ENCODE results near the gene SETBP1. TPM values are rescaled to one million over a fixed set of nuclear protein-coding genes. Genes with fewer than 3 reads are reported as not detected.

The SETBP1 gene
- total RNA-seq, 1 experiment from 2014 or later, result 4.0 TPM

- H3K4me3 ChIP-seq (ENCODE audit: low read depth, low read length), result no peak overlapping the region
- H3K36me3 ChIP-seq (ENCODE audit: control insufficient read depth, insufficient read depth, low read length), result no peaks in the 10 kb centered on the region
- no peaks in the 10 kb centered on the region for H3K9me3 ChIP-seq
- H3K9me3 Mint-ChIP-seq (ENCODE audit: unreplicated experiment), result no peaks in the 10 kb centered on the region
- H3K27me3 ChIP-seq (replicated peaks; ENCODE audit: control insufficient read depth, insufficient read depth, low read length), result no peaks in the 10 kb centered on the region
- ChIA-PET CTCF (no interaction called here), POLR2A (no interaction called here)
- no peak for TF ChIP-seq CTCF (IDR thresholded peaks at IDR 0.05; ENCODE audit: insufficient read depth in 1 of 2, low read depth in 1 of 2, low read length in 1 of 2, severe bottlenecking in 1 of 2, unreplicated experiment in 1 of 2)
- intact Hi-C loops (cut with micrococcal nuclease; ENCODE audit: unreplicated experiment), result no loop called here
- H3K4me1 Mint-ChIP-seq (ENCODE audit: low read depth, unreplicated experiment), result no peaks in the 10 kb centered on the region
- H3K4me3 Mint-ChIP-seq (ENCODE audit: unreplicated experiment), result no peak overlapping the region
- H3K27ac Mint-ChIP-seq (ENCODE audit: unreplicated experiment), result no peak overlapping the region
- H3K36me3 Mint-ChIP-seq (ENCODE audit: insufficient read depth, unreplicated experiment), result no peaks in the 10 kb centered on the region
- H3K27me3 Mint-ChIP-seq (ENCODE audit: insufficient read depth, unreplicated experiment), result no peaks in the 10 kb centered on the region
- no TSS peak for BruUV-seq (replicated peaks)
- no peaks in the 10 kb centered on the region for H3K4me1 ChIP-seq
- no peak for DNase-seq
These were observed 278.3 kb downstream of the SETBP1 start for GRCh38 chr18:44959013-44959412.

- Histone ChIP-seq H3K36me3 (ENCODE audit: control insufficient read depth, insufficient read depth, low read length) (no peaks in the 10 kb centered on the region), H3K4me3 (ENCODE audit: low read depth, low read length) (no peak overlapping the region), H3K9me3 (no peaks in the 10 kb centered on the region), H3K4me1 (no peaks in the 10 kb centered on the region), H3K27me3 (replicated peaks; ENCODE audit: control insufficient read depth, insufficient read depth, low read length) (no peaks in the 10 kb centered on the region)
- Mint-ChIP-seq H3K36me3 (ENCODE audit: insufficient read depth, unreplicated experiment) (no peaks in the 10 kb centered on the region), H3K4me3 (ENCODE audit: unreplicated experiment) (no peak overlapping the region), H3K27me3 (ENCODE audit: insufficient read depth, unreplicated experiment) (no peaks in the 10 kb centered on the region), H3K9me3 (ENCODE audit: unreplicated experiment) (no peaks in the 10 kb centered on the region), H3K27ac (ENCODE audit: unreplicated experiment) (no peak overlapping the region), H3K4me1 (ENCODE audit: low read depth, unreplicated experiment) (no peaks in the 10 kb centered on the region)
- POLR2A ChIA-PET, result no interaction called here
- TF ChIP-seq CTCF (IDR thresholded peaks at IDR 0.05; ENCODE audit: insufficient read depth in 1 of 2, low read depth in 1 of 2, low read length in 1 of 2, severe bottlenecking in 1 of 2, unreplicated experiment in 1 of 2), result no peak
- no TSS peak for BruUV-seq (replicated peaks)
- CTCF ChIA-PET, result no interaction called here
- DNase-seq, result no peak
- intact Hi-C loops (cut with micrococcal nuclease; ENCODE audit: unreplicated experiment), result no loop called here
These were observed 279.9 kb downstream of the SETBP1 start for GRCh38 chr18:44960580-44960979.

- no peak for DNase-seq
- no peaks in the 10 kb centered on the region for H3K9me3 Mint-ChIP-seq (ENCODE audit: unreplicated experiment)
- intact Hi-C loops (cut with micrococcal nuclease; ENCODE audit: unreplicated experiment), result no loop called here
- H3K27ac Mint-ChIP-seq (ENCODE audit: unreplicated experiment), result no peak overlapping the region
- Histone ChIP-seq H3K36me3 (ENCODE audit: control insufficient read depth, insufficient read depth, low read length) (no peaks in the 10 kb centered on the region), H3K9me3 (no peaks in the 10 kb centered on the region), H3K4me3 (ENCODE audit: low read depth, low read length) (no peak overlapping the region), H3K4me1 (no peaks in the 10 kb centered on the region), H3K27me3 (replicated peaks; ENCODE audit: control insufficient read depth, insufficient read depth, low read length) (no peaks in the 10 kb centered on the region)
- no peak overlapping the region for H3K4me3 Mint-ChIP-seq (ENCODE audit: unreplicated experiment)
- H3K4me1 Mint-ChIP-seq (ENCODE audit: low read depth, unreplicated experiment), result no peaks in the 10 kb centered on the region
- POLR2A ChIA-PET, result no interaction called here
- no peak for TF ChIP-seq CTCF (IDR thresholded peaks at IDR 0.05; ENCODE audit: insufficient read depth in 1 of 2, low read depth in 1 of 2, low read length in 1 of 2, severe bottlenecking in 1 of 2, unreplicated experiment in 1 of 2)
- H3K27me3 Mint-ChIP-seq (ENCODE audit: insufficient read depth, unreplicated experiment), result no peaks in the 10 kb centered on the region
- CTCF ChIA-PET, result no interaction called here
- no peaks in the 10 kb centered on the region for H3K36me3 Mint-ChIP-seq (ENCODE audit: insufficient read depth, unreplicated experiment)
- BruUV-seq (replicated peaks), result no TSS peak
These were observed 280.8 kb downstream of the SETBP1 start for GRCh38 chr18:44961288-44961995.
